ENCODE results near the gene YIPF2.

DNA sequence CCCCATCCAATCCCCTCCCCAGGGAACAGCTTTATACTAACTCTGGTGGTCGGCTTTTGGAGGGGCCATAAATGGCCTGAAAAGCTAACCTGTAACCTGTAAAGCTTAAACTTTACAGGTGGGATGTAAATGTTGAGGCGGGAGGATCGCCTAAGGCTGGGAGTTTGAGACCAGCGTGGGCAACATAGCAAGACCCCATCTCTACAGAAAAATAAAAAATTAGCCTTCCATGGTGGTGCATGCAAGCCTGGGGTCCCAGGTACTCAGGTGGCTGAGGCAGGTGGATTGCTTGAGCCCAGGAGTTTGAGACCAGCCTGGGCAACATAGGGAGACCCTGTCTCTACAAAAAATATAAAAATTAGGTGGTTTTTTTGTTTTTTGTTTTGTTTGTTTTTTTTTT lies 38.6 kb downstream of the YIPF2 start:
- TF ChIP-seq CTCF (IDR thresholded peaks at IDR 0.05): no peak
- TF ChIP-seq POLR2AphosphoS5 (IDR thresholded peaks at IDR 0.05; ENCODE audit: insufficient read depth in 1 of 2, low read depth in 1 of 2): no peak
- no peak for TF ChIP-seq POLR2A (IDR thresholded peaks at IDR 0.05)
